HepG2 (cell line): ENCODE measurements around the gene SEC62. TPM values are rescaled to one million over a fixed set of nuclear protein-coding genes. Genes with fewer than 3 reads are reported as not detected.

Experiments used
- ATF3 ChIP-seq: sonication (generic); formaldehyde crosslinking; IDR thresholded peaks from 2 replicates; pipeline ENCODE4 v1.4.0; 2020; ENCODE audit warnings: missing genetic modification reagents
- CHCHD3 ChIP-seq: sonication (generic); formaldehyde crosslinking; IDR thresholded peaks from 2 replicates; pipeline ENCODE4 v1.8.0; 2022; ENCODE audit warnings: mild to moderate bottlenecking, missing genetic modification reagents, moderate library complexity
- IKZF4 ChIP-seq: sonication (generic); formaldehyde crosslinking; IDR thresholded peaks from 2 replicates; pipeline ENCODE4 v1.5.1; 2020; ENCODE audit warnings: borderline replicate concordance, mild to moderate bottlenecking, low read depth, missing genetic modification reagents; ENCODE audit errors: not compliant biosample characterization
- JUNB ChIP-seq: sonication (generic); formaldehyde crosslinking; IDR thresholded peaks from 2 replicates; pipeline ENCODE4 v1.8.0; 2022; ENCODE audit warnings: missing genetic modification reagents, mild to moderate bottlenecking, borderline replicate concordance
- NCOR1 ChIP-seq: fragments of 200-600 bp; sonication (generic); IDR thresholded peaks from 2 replicates; pipeline ENCODE4 v1.7.0; 2017; ENCODE audit warnings: antibody characterized with exemption, low read length, borderline replicate concordance
- NONO ChIP-seq, 2 experiments: fragments of 450-650 bp in 1 of 2; sonication (generic) in 1 of 2; formaldehyde crosslinking in 1 of 2; IDR thresholded peaks in 1 of 2; conservative IDR thresholded peaks in 1 of 2; 2 replicates each; pipeline versions ENCODE4 v1.6.1 to v1.8.0; 2017 to 2022; ENCODE audit warnings: mild to moderate bottlenecking in 1 of 2, missing genetic modification reagents in 1 of 2, moderate library complexity in 1 of 2
- RFX3 ChIP-seq: IDR thresholded peaks from 2 replicates; pipeline ENCODE4 v1.6.1; 2016; ENCODE audit warnings: missing biosample characterization, missing genetic modification reagents
- SMC3 ChIP-seq: IDR thresholded peaks from 2 replicates; pipeline ENCODE4 v1.6.1; 2011; ENCODE audit warnings: low read length, improper control_type of control experiment
- ZBED4 ChIP-seq: sonication (generic); formaldehyde crosslinking; IDR thresholded peaks from 2 replicates; pipeline ENCODE4 v1.4.0; 2020; ENCODE audit warnings: missing genetic modification reagents, borderline replicate concordance
- ZKSCAN1 ChIP-seq: fragments of 150-350 bp; IDR thresholded peaks from 2 replicates; pipeline ENCODE4 v1.6.1; 2014; ENCODE audit warnings: low read length
- ZNF24 ChIP-seq: fragments of 450-650 bp; IDR thresholded peaks from 2 replicates; pipeline ENCODE4 v1.6.1; 2017; ENCODE audit warnings: antibody characterized with exemption, mild to moderate bottlenecking
- ZNF34 ChIP-seq: sonication (generic); formaldehyde crosslinking; IDR thresholded peaks from 2 replicates; pipeline ENCODE4 v1.4.0; 2020; ENCODE audit warnings: mild to moderate bottlenecking, missing genetic modification reagents, borderline replicate concordance
- ZNF382 ChIP-seq: sonication (generic); formaldehyde crosslinking; IDR thresholded peaks from 2 replicates; pipeline ENCODE4 v1.5.0; 2020; ENCODE audit warnings: missing genetic modification reagents, mild to moderate bottlenecking, borderline replicate concordance
- ZNF501 ChIP-seq: sonication (generic); formaldehyde crosslinking; IDR thresholded peaks from 2 replicates; pipeline ENCODE4 v1.5.1; 2020; ENCODE audit warnings: mild to moderate bottlenecking, moderate library complexity, missing genetic modification reagents
- ZNF546 ChIP-seq: sonication (generic); formaldehyde crosslinking; conservative IDR thresholded peaks from 2 replicates; pipeline ENCODE4 v1.8.1; 2023; ENCODE audit warnings: mild to moderate bottlenecking, missing genetic modification reagents
- ZNF570 ChIP-seq: sonication (generic); formaldehyde crosslinking; IDR thresholded peaks from 2 replicates; pipeline ENCODE4 v1.4.0; 2020; ENCODE audit warnings: mild to moderate bottlenecking, missing genetic modification reagents, borderline replicate concordance
- polyA plus RNA-seq, 8 experiments: library from polyadenylated mRNA; depleted of rRNA in 3 of 8; stranded (reverse) in 7 of 8; unstranded in 1 of 8; fragments of >200 nt; fragmentation: Illumina TruSeq in 4 of 8; extraction: Trizol in 4 of 8; gene quantifications; 2 replicates each; pipeline versions ENCODE4 v1.2.1 to v1.2.3, GENCODE V29; 2011 to 2016; ENCODE audit warnings: low read depth in 4 of 8, missing spikeins in 1 of 8, mixed read lengths in 1 of 8; ENCODE audit not compliant: insufficient read depth in 1 of 8
- total RNA-seq, 5 experiments: library from RNA; depleted of rRNA; stranded (reverse); fragments of >200 nt; fragmentation: Illumina TruSeq; extraction: Trizol; gene quantifications; 2 replicates each; pipeline ENCODE4 v1.2.3, GENCODE V29; 2016; ENCODE audit warnings: low read depth in 1 of 5
- TF ChIP-seq, protein P1 (sequence below): sonication (generic); formaldehyde crosslinking; IDR thresholded peaks from 2 replicates; pipeline ENCODE4 v1.5.1; 2020; ENCODE audit warnings: missing genetic modification reagents, mild to moderate bottlenecking, borderline replicate concordance
- TF ChIP-seq, protein P2 (sequence below): sonication (generic); formaldehyde crosslinking; IDR thresholded peaks from 2 replicates; pipeline ENCODE4 v1.5.0; 2020; ENCODE audit warnings: mild to moderate bottlenecking, missing genetic modification reagents

The SEC62 gene
- total and polyA plus RNA-seq, 2 of the 13 experiments (the other 11 are each of a cell fraction or from before 2014, with no cell fraction given), result 54.0 to 68.7 TPM

- TF ChIP-seq ATF3 (CRISPR knock-in tag), result peak; percentile 56; the same call in 1 of the 2 replicates
- no peak; the same call in 1 of the 2 replicates for TF ChIP-seq ZNF34 (CRISPR knock-in tag)
- no peak; the same call in 1 of the 2 replicates for TF ChIP-seq ZNF546
- TF ChIP-seq JUNB (CRISPR knock-in tag), result no peak
- peak; percentile 48; the same call in 1 of the 2 replicates for TF ChIP-seq ZNF24
- TF ChIP-seq NONO (IDR thresholded peaks at IDR 0.05), result no peak
- TF ChIP-seq NONO (CRISPR knock-in tag; conservative IDR thresholded peaks at IDR 0.05), result peak; percentile 94
- no peak for TF ChIP-seq ZNF382
- TF ChIP-seq RFX3 (CRISPR knock-in tag), result no peak
- TF ChIP-seq ZNF570 (CRISPR knock-in tag), result no peak
- TF ChIP-seq, protein P1, sequence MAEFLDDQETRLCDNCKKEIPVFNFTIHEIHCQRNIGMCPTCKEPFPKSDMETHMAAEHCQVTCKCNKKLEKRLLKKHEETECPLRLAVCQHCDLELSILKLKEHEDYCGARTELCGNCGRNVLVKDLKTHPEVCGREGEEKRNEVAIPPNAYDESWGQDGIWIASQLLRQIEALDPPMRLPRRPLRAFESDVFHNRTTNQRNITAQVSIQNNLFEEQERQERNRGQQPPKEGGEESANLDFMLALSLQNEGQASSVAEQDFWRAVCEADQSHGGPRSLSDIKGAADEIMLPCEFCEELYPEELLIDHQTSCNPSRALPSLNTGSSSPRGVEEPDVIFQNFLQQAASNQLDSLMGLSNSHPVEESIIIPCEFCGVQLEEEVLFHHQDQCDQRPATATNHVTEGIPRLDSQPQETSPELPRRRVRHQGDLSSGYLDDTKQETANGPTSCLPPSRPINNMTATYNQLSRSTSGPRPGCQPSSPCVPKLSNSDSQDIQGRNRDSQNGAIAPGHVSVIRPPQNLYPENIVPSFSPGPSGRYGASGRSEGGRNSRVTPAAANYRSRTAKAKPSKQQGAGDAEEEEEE (CRISPR knock-in tag), result no peak
- no peak for TF ChIP-seq ZKSCAN1
- no peak for TF ChIP-seq CHCHD3 (CRISPR knock-in tag)
- TF ChIP-seq ZBED4 (CRISPR knock-in tag), result peak; percentile 68; the same call in 1 of the 2 replicates
- TF ChIP-seq IKZF4 (CRISPR knock-in tag), result peak; percentile 46
- TF ChIP-seq SMC3, result no peak
- TF ChIP-seq ZNF501 (CRISPR knock-in tag), result peak; percentile 87
- TF ChIP-seq NCOR1, result no peak
- TF ChIP-seq, protein P2, sequence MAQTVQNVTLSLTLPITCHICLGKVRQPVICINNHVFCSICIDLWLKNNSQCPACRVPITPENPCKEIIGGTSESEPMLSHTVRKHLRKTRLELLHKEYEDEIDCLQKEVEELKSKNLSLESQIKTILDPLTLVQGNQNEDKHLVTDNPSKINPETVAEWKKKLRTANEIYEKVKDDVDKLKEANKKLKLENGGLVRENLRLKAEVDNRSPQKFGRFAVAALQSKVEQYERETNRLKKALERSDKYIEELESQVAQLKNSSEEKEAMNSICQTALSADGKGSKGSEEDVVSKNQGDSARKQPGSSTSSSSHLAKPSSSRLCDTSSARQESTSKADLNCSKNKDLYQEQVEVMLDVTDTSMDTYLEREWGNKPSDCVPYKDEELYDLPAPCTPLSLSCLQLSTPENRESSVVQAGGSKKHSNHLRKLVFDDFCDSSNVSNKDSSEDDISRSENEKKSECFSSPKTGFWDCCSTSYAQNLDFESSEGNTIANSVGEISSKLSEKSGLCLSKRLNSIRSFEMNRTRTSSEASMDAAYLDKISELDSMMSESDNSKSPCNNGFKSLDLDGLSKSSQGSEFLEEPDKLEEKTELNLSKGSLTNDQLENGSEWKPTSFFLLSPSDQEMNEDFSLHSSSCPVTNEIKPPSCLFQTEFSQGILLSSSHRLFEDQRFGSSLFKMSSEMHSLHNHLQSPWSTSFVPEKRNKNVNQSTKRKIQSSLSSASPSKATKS (CRISPR knock-in tag), result no peak
These were observed at the start of gene SEC62 (continued) for GRCh38 chr3:169966428-169966950.
